Ovary (tissue), 3 donors: ENCODE data around the gene ZNF853.

Source experiments
- CTCF ChIP-seq, 3 donors: fragments of 450-650 bp in 2 of 3; fragments of 200-600 bp in 1 of 3; IDR thresholded peaks; one replicate each; pipeline versions ENCODE4 v1.5.1 to v1.8.0; 2016 to 2022; ENCODE audit warnings: antibody characterized with exemption in 3 of 3, mild to moderate bottlenecking in 1 of 3
- EP300 ChIP-seq: sonication (generic); formaldehyde crosslinking; IDR thresholded peaks from one replicate; pipeline ENCODE4 v1.6.1; 2017; ENCODE audit warnings: antibody characterized with exemption
- donor health status: DM: no; HTN: no; CAD: no.

GRCh38 chr7:6650521-6651011, 35.2 kb downstream of the ZNF853 start:
- TF ChIP-seq CTCF (IDR thresholded peaks at IDR 0.05) (no peak), EP300 (no peak)
